GM23338 (cell line): ENCODE measurements around the gene LYPLAL1. TPM values are rescaled to one million over a fixed set of nuclear protein-coding genes. Genes with fewer than 3 reads are reported as not detected.

Experiments used
- ATAC-seq: fragments of 200-7000 bp; cut with Tn5 transposase; 3 replicates; pipeline ENCODE4 v1.9.1; 2020
- DNase-seq: peaks from one replicate; pipeline ENCODE4 v3.0.0-alpha.2; 2015; ENCODE audit warnings: low spot score
- H2AFZ ChIP-seq: fragments of 200-600 bp; sonication (generic); 2 replicates; pipeline ENCODE4 v1.8.0; 2016; ENCODE audit warnings: antibody characterized with exemption, mild to moderate bottlenecking, moderate library complexity
- H3F3A ChIP-seq: fragments of 200-600 bp; sonication (generic); replicated peaks from 2 replicates; pipeline ENCODE4 v1.8.0; 2017; ENCODE audit warnings: antibody characterized with exemption, mixed run types, low read depth
- H3K27ac ChIP-seq: fragments of 200-600 bp; sonication (generic); 2 replicates; pipeline ENCODE4 v1.6.1; 2016; ENCODE audit warnings: low read depth
- H3K27me3 ChIP-seq: fragments of 200-600 bp; sonication (generic); 2 replicates; pipeline ENCODE4 v1.8.0; 2016; ENCODE audit warnings: mild to moderate bottlenecking, mixed run types, moderate library complexity; ENCODE audit not compliant: insufficient read depth
- H3K36me3 ChIP-seq: fragments of 200-600 bp; sonication (generic); 2 replicates; pipeline ENCODE4 v1.8.0; 2016; ENCODE audit warnings: mild to moderate bottlenecking; ENCODE audit not compliant: insufficient read depth
- H3K4me1 ChIP-seq: fragments of 200-600 bp; sonication (generic); 2 replicates; pipeline ENCODE4 v1.8.0; 2016; ENCODE audit warnings: mild to moderate bottlenecking, moderate library complexity; ENCODE audit not compliant: insufficient read depth
- H3K4me2 ChIP-seq: fragments of 200-600 bp; sonication (generic); 2 replicates; pipeline ENCODE4 v1.7.1; 2017; ENCODE audit warnings: mixed run types
- H3K4me3 ChIP-seq: fragments of 200-600 bp; sonication (generic); 2 replicates; pipeline ENCODE4 v1.6.1; 2016; ENCODE audit warnings: mixed run types
- H3K79me2 ChIP-seq: fragments of 200-600 bp; sonication (generic); replicated peaks from 2 replicates; pipeline ENCODE4 v1.8.0; 2017; ENCODE audit warnings: mild to moderate bottlenecking; ENCODE audit not compliant: insufficient read depth
- H3K9me2 ChIP-seq: fragments of 200-600 bp; sonication (generic); 2 replicates; pipeline ENCODE4 v1.8.0; 2017; ENCODE audit not compliant: insufficient read depth
- H4K20me1 ChIP-seq: fragments of 200-600 bp; sonication (generic); replicated peaks from 2 replicates; pipeline ENCODE4 v1.8.0; 2017; ENCODE audit warnings: mild to moderate bottlenecking; ENCODE audit not compliant: insufficient read depth
- H3K27ac Mint-ChIP-seq: 2 replicates; pipeline ENCODE4 v1.8.0; 2020; ENCODE audit warnings: inconsistent platforms, mild to moderate bottlenecking, moderate library complexity, mixed read lengths
- H3K27me3 Mint-ChIP-seq: 3 replicates; pipeline ENCODE4 v1.8.0; 2022; ENCODE audit warnings: low read depth, mild to moderate bottlenecking, moderate library complexity, mixed read lengths, inconsistent platforms; ENCODE audit not compliant: insufficient read depth, poor library complexity
- H3K36me3 Mint-ChIP-seq: 3 replicates; pipeline ENCODE4 v1.8.0; 2021; ENCODE audit warnings: low read depth, mild to moderate bottlenecking, inconsistent platforms, moderate library complexity, mixed read lengths
- H3K4me1 Mint-ChIP-seq: 3 replicates; pipeline ENCODE4 v1.8.0; 2020; ENCODE audit warnings: mild to moderate bottlenecking, inconsistent platforms, mixed read lengths
- H3K4me3 Mint-ChIP-seq: 3 replicates; pipeline ENCODE4 v1.8.0; 2021; ENCODE audit warnings: moderate library complexity, mild to moderate bottlenecking, inconsistent platforms, mixed read lengths
- H3K9me3 Mint-ChIP-seq: 3 replicates; pipeline ENCODE4 v1.8.0; 2020; ENCODE audit warnings: moderate library complexity, mild to moderate bottlenecking, inconsistent platforms, mixed read lengths
- CREB1 ChIP-seq: fragments of 250-450 bp; sonication (Bioruptor Pico); IDR thresholded peaks from 2 replicates; pipeline ENCODE4 v1.5.0; 2020; ENCODE audit warnings: low read depth, mild to moderate bottlenecking, moderate library complexity
- EZH2phosphoT487 ChIP-seq: fragments of 200-600 bp; sonication (generic); IDR thresholded peaks from one replicate; pipeline ENCODE4 v1.8.1; 2018; ENCODE audit warnings: antibody characterized with exemption; ENCODE audit not compliant: unreplicated experiment
- JUNB ChIP-seq: IDR thresholded peaks from one replicate; pipeline ENCODE4 v1.6.1; 2016; ENCODE audit warnings: antibody characterized with exemption; ENCODE audit not compliant: unreplicated experiment
- NANOG ChIP-seq: IDR thresholded peaks from 2 replicates; pipeline ENCODE4 v1.6.1; 2016; ENCODE audit warnings: antibody characterized with exemption, borderline replicate concordance
- POLR2AphosphoS5 ChIP-seq: IDR thresholded peaks from 2 replicates; pipeline ENCODE4 v1.6.1; 2016; ENCODE audit warnings: antibody characterized with exemption, low read depth
- STAT1 ChIP-seq: IDR thresholded peaks from one replicate; pipeline ENCODE4 v1.6.1; 2016; ENCODE audit warnings: antibody characterized with exemption; ENCODE audit not compliant: unreplicated experiment
- ZNF114 ChIP-seq: fragments of 250-450 bp; sonication (Bioruptor Pico); IDR thresholded peaks from 2 replicates; pipeline ENCODE4 v1.5.0; 2020; ENCODE audit warnings: mild to moderate bottlenecking, moderate library complexity
- ZNF331 ChIP-seq: fragments of 250-450 bp; sonication (Bioruptor Pico); IDR thresholded peaks from 2 replicates; pipeline ENCODE4 v1.5.0; 2020; ENCODE audit warnings: low read depth, mild to moderate bottlenecking, moderate library complexity
- polyA plus RNA-seq: library from polyadenylated mRNA; unstranded; fragments of >200 nt; fragmentation: Nextera tagmentation; extraction: Ambion mirVana; gene quantifications from 2 replicates; pipeline ENCODE4 v1.2.1, GENCODE V29; 2016
- total RNA-seq: library from RNA; depleted of rRNA; stranded (reverse); fragments of >200 nt; shearing (Covaris generic); gene quantifications from 2 replicates; pipeline ENCODE4 v1.2.3, GENCODE V29; 2014
- TF ChIP-seq, protein P1 (sequence below): fragments of 250-450 bp; sonication (Bioruptor Pico); IDR thresholded peaks from 2 replicates; pipeline ENCODE4 v1.5.0; 2020; ENCODE audit warnings: mild to moderate bottlenecking, moderate library complexity
- TF ChIP-seq, protein P2 (sequence below): IDR thresholded peaks from 2 replicates; pipeline ENCODE4 v1.6.1; 2016; ENCODE audit warnings: antibody characterized with exemption
- TF ChIP-seq, protein P3 (sequence below), 2 experiments: fragments of 200-600 bp in 1 of 2; sonication (generic) in 1 of 2; conservative IDR thresholded peaks; 2 replicates each; pipeline versions ENCODE4 v1.5.1 to v1.6.1; 2016 to 2017; ENCODE audit warnings: antibody characterized with exemption in 2 of 2, low read depth in 2 of 2, mild to moderate bottlenecking in 2 of 2, moderate library complexity in 1 of 2

The LYPLAL1 gene
- total and polyA plus RNA-seq, 2 experiments from 2014 or later: 9.9 to 60.2 TPM

DNA sequence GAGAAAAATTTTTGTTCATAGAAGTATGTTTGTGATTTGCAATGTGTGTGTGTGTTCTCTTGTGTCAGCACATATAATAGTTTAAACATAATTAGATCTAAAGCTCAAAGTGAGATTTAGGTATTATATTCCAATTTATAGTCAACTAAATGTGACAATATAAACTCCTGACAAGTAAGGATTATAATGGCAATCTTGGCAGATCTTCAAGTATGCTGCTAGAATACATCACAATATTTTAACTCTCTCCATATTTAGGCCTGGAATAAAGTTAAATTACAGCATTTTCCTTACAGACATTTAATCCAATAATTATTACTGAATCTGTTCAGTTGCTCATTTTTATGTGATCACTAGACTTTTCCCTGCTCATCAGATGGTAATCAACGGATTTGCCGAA lies 65.8 kb downstream of the LYPLAL1 start (continued):
- TF ChIP-seq, protein P1, sequence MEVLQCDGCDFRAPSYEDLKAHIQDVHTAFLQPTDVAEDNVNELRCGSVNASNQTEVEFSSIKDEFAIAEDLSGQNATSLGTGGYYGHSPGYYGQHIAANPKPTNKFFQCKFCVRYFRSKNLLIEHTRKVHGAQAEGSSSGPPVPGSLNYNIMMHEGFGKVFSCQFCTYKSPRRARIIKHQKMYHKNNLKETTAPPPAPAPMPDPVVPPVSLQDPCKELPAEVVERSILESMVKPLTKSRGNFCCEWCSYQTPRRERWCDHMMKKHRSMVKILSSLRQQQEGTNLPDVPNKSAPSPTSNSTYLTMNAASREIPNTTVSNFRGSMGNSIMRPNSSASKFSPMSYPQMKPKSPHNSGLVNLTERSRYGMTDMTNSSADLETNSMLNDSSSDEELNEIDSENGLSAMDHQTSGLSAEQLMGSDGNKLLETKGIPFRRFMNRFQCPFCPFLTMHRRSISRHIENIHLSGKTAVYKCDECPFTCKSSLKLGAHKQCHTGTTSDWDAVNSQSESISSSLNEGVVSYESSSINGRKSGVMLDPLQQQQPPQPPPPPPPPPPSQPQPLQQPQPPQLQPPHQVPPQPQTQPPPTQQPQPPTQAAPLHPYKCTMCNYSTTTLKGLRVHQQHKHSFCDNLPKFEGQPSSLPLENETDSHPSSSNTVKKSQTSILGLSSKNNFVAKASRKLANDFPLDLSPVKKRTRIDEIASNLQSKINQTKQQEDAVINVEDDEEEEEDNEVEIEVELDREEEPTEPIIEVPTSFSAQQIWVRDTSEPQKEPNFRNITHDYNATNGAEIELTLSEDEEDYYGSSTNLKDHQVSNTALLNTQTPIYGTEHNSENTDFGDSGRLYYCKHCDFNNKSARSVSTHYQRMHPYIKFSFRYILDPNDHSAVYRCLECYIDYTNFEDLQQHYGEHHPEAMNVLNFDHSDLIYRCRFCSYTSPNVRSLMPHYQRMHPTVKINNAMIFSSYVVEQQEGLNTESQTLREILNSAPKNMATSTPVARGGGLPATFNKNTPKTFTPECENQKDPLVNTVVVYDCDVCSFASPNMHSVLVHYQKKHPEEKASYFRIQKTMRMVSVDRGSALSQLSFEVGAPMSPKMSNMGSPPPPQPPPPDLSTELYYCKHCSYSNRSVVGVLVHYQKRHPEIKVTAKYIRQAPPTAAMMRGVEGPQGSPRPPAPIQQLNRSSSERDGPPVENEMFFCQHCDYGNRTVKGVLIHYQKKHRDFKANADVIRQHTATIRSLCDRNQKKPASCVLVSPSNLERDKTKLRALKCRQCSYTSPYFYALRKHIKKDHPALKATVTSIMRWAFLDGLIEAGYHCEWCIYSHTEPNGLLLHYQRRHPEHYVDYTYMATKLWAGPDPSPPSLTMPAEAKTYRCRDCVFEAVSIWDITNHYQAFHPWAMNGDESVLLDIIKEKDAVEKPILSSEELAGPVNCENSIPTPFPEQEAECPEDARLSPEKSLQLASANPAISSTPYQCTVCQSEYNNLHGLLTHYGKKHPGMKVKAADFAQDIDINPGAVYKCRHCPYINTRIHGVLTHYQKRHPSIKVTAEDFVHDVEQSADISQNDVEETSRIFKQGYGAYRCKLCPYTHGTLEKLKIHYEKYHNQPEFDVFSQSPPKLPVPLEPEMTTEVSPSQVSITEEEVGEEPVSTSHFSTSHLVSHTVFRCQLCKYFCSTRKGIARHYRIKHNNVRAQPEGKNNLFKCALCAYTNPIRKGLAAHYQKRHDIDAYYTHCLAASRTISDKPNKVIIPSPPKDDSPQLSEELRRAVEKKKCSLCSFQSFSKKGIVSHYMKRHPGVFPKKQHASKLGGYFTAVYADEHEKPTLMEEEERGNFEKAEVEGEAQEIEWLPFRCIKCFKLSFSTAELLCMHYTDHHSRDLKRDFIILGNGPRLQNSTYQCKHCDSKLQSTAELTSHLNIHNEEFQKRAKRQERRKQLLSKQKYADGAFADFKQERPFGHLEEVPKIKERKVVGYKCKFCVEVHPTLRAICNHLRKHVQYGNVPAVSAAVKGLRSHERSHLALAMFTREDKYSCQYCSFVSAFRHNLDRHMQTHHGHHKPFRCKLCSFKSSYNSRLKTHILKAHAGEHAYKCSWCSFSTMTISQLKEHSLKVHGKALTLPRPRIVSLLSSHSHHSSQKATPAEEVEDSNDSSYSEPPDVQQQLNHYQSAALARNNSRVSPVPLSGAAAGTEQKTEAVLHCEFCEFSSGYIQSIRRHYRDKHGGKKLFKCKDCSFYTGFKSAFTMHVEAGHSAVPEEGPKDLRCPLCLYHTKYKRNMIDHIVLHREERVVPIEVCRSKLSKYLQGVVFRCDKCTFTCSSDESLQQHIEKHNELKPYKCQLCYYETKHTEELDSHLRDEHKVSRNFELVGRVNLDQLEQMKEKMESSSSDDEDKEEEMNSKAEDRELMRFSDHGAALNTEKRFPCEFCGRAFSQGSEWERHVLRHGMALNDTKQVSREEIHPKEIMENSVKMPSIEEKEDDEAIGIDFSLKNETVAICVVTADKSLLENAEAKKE (CRISPR knock-in tag): no peak
- TF ChIP-seq ZNF114 (CRISPR knock-in tag): no peak
- TF ChIP-seq EZH2phosphoT487: no peak
- TF ChIP-seq STAT1: no peak
- no peak for TF ChIP-seq POLR2AphosphoS5
- no peak for TF ChIP-seq JUNB
- TF ChIP-seq NANOG: no peak
- TF ChIP-seq CREB1 (CRISPR knock-in tag): no peak
- TF ChIP-seq, protein P2, sequence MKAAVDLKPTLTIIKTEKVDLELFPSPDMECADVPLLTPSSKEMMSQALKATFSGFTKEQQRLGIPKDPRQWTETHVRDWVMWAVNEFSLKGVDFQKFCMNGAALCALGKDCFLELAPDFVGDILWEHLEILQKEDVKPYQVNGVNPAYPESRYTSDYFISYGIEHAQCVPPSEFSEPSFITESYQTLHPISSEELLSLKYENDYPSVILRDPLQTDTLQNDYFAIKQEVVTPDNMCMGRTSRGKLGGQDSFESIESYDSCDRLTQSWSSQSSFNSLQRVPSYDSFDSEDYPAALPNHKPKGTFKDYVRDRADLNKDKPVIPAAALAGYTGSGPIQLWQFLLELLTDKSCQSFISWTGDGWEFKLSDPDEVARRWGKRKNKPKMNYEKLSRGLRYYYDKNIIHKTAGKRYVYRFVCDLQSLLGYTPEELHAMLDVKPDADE: no peak

DNA sequence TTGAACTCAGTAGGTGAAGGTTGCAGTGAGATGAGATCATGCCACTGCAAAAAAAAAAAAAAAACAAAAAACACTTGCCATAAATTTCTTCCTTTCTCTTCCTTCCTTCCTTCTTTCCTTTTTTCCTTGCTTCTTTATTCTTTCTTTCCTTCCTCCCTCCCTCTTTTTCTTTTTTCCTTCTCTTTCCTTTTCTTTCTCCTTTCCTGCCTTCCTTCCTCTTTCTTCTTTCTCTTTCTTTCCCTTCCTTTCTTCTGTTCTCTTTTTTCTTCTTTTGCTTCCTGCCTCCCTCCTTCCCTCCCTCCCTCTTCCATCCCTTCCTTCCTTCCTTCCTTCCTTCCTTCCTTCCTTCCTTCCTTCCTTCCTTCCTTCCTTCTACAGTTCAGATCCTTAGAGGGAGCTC lies 71.2 kb downstream of the LYPLAL1 start:
- Mint-ChIP-seq H3K4me3 (no peak overlapping the region), H3K4me1 (peaks cover 4% of the 10 kb centered on the region; the same call in 2 of the 3 replicates), H3K27ac (no peak overlapping the region), H3K27me3 (no peaks in the 10 kb centered on the region), H3K36me3 (no peaks in the 10 kb centered on the region), H3K9me3 (no peaks in the 10 kb centered on the region)
- Histone ChIP-seq H3K4me3 (no peak overlapping the region), H3F3A (no peaks in the 10 kb centered on the region), H3K27me3 (no peaks in the 10 kb centered on the region), H3K27ac (no peak overlapping the region), H3K4me2 (no peak overlapping the region), H2AFZ (no peak overlapping the region), H3K79me2 (no peaks in the 10 kb centered on the region), H3K4me1 (no peaks in the 10 kb centered on the region), H3K36me3 (no peaks in the 10 kb centered on the region), H3K9me2 (no peaks in the 10 kb centered on the region), H4K20me1 (no peaks in the 10 kb centered on the region)
- ATAC-seq: no peak
- no peak for DNase-seq
- TF ChIP-seq, protein P3, sequence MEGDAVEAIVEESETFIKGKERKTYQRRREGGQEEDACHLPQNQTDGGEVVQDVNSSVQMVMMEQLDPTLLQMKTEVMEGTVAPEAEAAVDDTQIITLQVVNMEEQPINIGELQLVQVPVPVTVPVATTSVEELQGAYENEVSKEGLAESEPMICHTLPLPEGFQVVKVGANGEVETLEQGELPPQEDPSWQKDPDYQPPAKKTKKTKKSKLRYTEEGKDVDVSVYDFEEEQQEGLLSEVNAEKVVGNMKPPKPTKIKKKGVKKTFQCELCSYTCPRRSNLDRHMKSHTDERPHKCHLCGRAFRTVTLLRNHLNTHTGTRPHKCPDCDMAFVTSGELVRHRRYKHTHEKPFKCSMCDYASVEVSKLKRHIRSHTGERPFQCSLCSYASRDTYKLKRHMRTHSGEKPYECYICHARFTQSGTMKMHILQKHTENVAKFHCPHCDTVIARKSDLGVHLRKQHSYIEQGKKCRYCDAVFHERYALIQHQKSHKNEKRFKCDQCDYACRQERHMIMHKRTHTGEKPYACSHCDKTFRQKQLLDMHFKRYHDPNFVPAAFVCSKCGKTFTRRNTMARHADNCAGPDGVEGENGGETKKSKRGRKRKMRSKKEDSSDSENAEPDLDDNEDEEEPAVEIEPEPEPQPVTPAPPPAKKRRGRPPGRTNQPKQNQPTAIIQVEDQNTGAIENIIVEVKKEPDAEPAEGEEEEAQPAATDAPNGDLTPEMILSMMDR (conservative IDR thresholded peaks at IDR 0.05; ENCODE audit: low read depth in 2 of 2): no peak
- TF ChIP-seq, protein P2: no peak
- TF ChIP-seq ZNF331 (CRISPR knock-in tag): no peak
- TF ChIP-seq JUNB: no peak
